HG03378 (cell line): ENCODE results near the gene NDOR1.
"Not testable (repeated sequence)": the region's sequence is repeated elsewhere in the genome, so short reads cannot be mapped to it uniquely, and the experiment has no call there.

ENCODE experiments used
- ATAC-seq: cut with Tn5 transposase; IDR thresholded peaks from one replicate; pipeline ENCODE4 v1.9.1; 2021; ENCODE audit warnings: mild to moderate bottlenecking, moderate library complexity; ENCODE audit not compliant: unreplicated experiment

Gene NDOR1

GRCh38 chr9:137229903-137230704, 24.6 kb downstream of the NDOR1 start:
- no peak for ATAC-seq

GRCh38 chr9:137230705-137231371, 25.3 kb downstream of the NDOR1 start, which contains the start of gene SLC34A3:
SLC34A3 (plus strand) TSS chr9:137230901; CDS start chr9:137231703, 802 bp downstream.
- ATAC-seq = no peak

- no peak for ATAC-seq
These were observed 26.0 kb downstream of the NDOR1 start for GRCh38 chr9:137231372-137232039.

- no peak for ATAC-seq
These were observed 26.6 kb downstream of the NDOR1 start for GRCh38 chr9:137232101-137232500.

- ATAC-seq = no peak
These were observed 27.0 kb downstream of the NDOR1 start for GRCh38 chr9:137232510-137232909.

GRCh38 chr9:137233143-137233980, 27.9 kb downstream of the NDOR1 start:
- no peak for ATAC-seq

- no peak for ATAC-seq
These were observed 28.7 kb downstream of the NDOR1 start for GRCh38 chr9:137234055-137234697.

GRCh38 chr9:137234758-137235423, 29.4 kb downstream of the NDOR1 start:
- ATAC-seq = no peak

GRCh38 chr9:137235424-137236237, 30.1 kb downstream of the NDOR1 start:
- ATAC-seq = no peak

GRCh38 chr9:137236238-137236935, 30.9 kb downstream of the NDOR1 start:
- no peak for ATAC-seq

- no peak for ATAC-seq
These were observed 31.5 kb downstream of the NDOR1 start for GRCh38 chr9:137236936-137237421.

GRCh38 chr9:137237759-137238726, 32.5 kb downstream of the NDOR1 start:
- no peak for ATAC-seq

- ATAC-seq = not testable (repeated sequence)
These were observed 34.2 kb downstream of the NDOR1 start for GRCh38 chr9:137239541-137240200.

GRCh38 chr9:137240318-137240840, 34.9 kb downstream of the NDOR1 start:
- ATAC-seq = peak; percentile 7

- peak; percentile 86 for ATAC-seq
These were observed 35.5 kb downstream of the NDOR1 start, which contains the start of gene TUBB4B for GRCh38 chr9:137240841-137241489. TUBB4B (plus strand) TSS chr9:137241287; CDS start chr9:137241361, 74 bp downstream.
